ENCODE data around the gene SLC43A3. TPM values are rescaled to one million over a fixed set of nuclear protein-coding genes. Genes with fewer than 3 reads are reported as not detected.

The SLC43A3 gene
- total and polyA plus RNA-seq, 9 of the 15 experiments (the other 6 are each of a cell fraction or from before 2014, with no cell fraction given), result 63.7 to 281 (median 139) TPM

GRCh38 chr11:57387289-57388030 is 39.5 kb downstream of the SLC43A3 start (continued):
- no peak for TF ChIP-seq JUNB (CRISPR knock-in tag; conservative IDR thresholded peaks at IDR 0.05)
- TF ChIP-seq ZNF592 (IDR thresholded peaks at IDR 0.05), result no peak
- no peak for TF ChIP-seq ETS1 (conservative IDR thresholded peaks at IDR 0.05; ENCODE audit: control insufficient read depth, low read depth, low read length)
- no peak for TF ChIP-seq SNRNP70 (optimal IDR thresholded peaks at IDR 0.05; ENCODE audit: low read depth, low read length)
- no peak for TF ChIP-seq ARHGAP35 (IDR thresholded peaks at IDR 0.05; ENCODE audit: partially characterized antibody)
- TF ChIP-seq CBFB (CRISPR knock-in tag; IDR thresholded peaks at IDR 0.05), result no peak
- TF ChIP-seq POLR2A (conservative IDR thresholded peaks at IDR 0.05), result no peak
- TF ChIP-seq SNIP1 (IDR thresholded peaks at IDR 0.05; ENCODE audit: low read depth), result no peak
- TF ChIP-seq ZBTB8A (IDR thresholded peaks at IDR 0.05; ENCODE audit: partially characterized antibody), result no peak
- TF ChIP-seq CEBPZ (IDR thresholded peaks at IDR 0.05; ENCODE audit: borderline replicate concordance, low read depth, low read length), result no peak
- TF ChIP-seq POLR2AphosphoS2 (IDR thresholded peaks at IDR 0.05; ENCODE audit: low read length), result no peak

All from K562 (cell line).